NCI-H146 treated with DMSO at 0.1 percent for 48 hours (cell line): ENCODE data around the gene FGF6.
"Not testable (repeated sequence)": the region's sequence is repeated elsewhere in the genome, so short reads cannot be mapped to it uniquely, and the experiment has no call there.

Experiments used
- DNase-seq: peaks from one replicate; lab custom pipeline; 2025; ENCODE audit not compliant: unreplicated experiment; lab: John Stamatoyannopoulos, UW

Gene FGF6

GRCh38 chr12:4445156-4446101, at the start of gene FGF6:
FGF6 (minus strand) TSS chr12:4445815; CDS start chr12:4445570, 245 bp downstream.
- DNase-seq, result no peak

- no peak for DNase-seq
Measured at GRCh38 chr12:4490973-4491372, 45.4 kb upstream of the FGF6 start.

- no peak for DNase-seq
Measured at GRCh38 chr12:4489556-4489955, 43.9 kb upstream of the FGF6 start.

- DNase-seq, result no peak
Measured at GRCh38 chr12:4486980-4487379, 41.4 kb upstream of the FGF6 start.

GRCh38 chr12:4486049-4486699, 40.6 kb upstream of the FGF6 start:
- DNase-seq, result no peak

- no peak for DNase-seq
Measured at GRCh38 chr12:4483885-4484823, 38.5 kb upstream of the FGF6 start.

- no peak for DNase-seq
Measured at GRCh38 chr12:4482936-4483335, 37.3 kb upstream of the FGF6 start.

GRCh38 chr12:4478933-4479332, 33.3 kb upstream of the FGF6 start:
- DNase-seq, result no peak

GRCh38 chr12:4477129-4477528, 31.5 kb upstream of the FGF6 start:
- no peak for DNase-seq

- no peak for DNase-seq
Measured at GRCh38 chr12:4472046-4472445, 26.4 kb upstream of the FGF6 start.

- DNase-seq, result no peak
Measured at GRCh38 chr12:4471256-4471655, 25.6 kb upstream of the FGF6 start.

- DNase-seq, result no peak
Measured at GRCh38 chr12:4468994-4469393, 23.4 kb upstream of the FGF6 start.

GRCh38 chr12:4460761-4461160, 15.1 kb upstream of the FGF6 start:
- DNase-seq, result no peak

- not testable (repeated sequence) for DNase-seq
Measured at GRCh38 chr12:4455849-4456248, 10.2 kb upstream of the FGF6 start.

GRCh38 chr12:4454315-4454860, 8.8 kb upstream of the FGF6 start:
- no peak for DNase-seq

GRCh38 chr12:4451694-4452093, 6.1 kb upstream of the FGF6 start:
- no peak for DNase-seq

GRCh38 chr12:4450551-4451112, 5.0 kb upstream of the FGF6 start:
- no peak for DNase-seq

GRCh38 chr12:4449851-4450221, 4.2 kb upstream of the FGF6 start:
- no peak for DNase-seq

GRCh38 chr12:4448943-4449850, 3.6 kb upstream of the FGF6 start:
- DNase-seq, result no peak
